ENCODE measurements around the gene DRD3.

The DRD3 gene

GRCh38 chr3:114143817-114144216 is 35.0 kb downstream of the DRD3 start:
- TF ChIP-seq CTCF (IDR thresholded peaks at IDR 0.05) (no peak), ZFX (IDR thresholded peaks at IDR 0.05; ENCODE audit: borderline replicate concordance) (no peak)

GRCh38 chr3:114139836-114140235 is 39.0 kb downstream of the DRD3 start:
- H3K27ac ChIP-seq, result no peak overlapping the region

More at GRCh38 chr3:114143817-114144216, 35.0 kb downstream of the DRD3 start:
- H3K27ac ChIP-seq, result no peak overlapping the region

GRCh38 chr3:114133947-114134346 is 44.9 kb downstream of the DRD3 start:
- H3K27ac ChIP-seq, result no peak overlapping the region
- TF ChIP-seq ZFX (IDR thresholded peaks at IDR 0.05; ENCODE audit: borderline replicate concordance) (no peak), CTCF (IDR thresholded peaks at IDR 0.05) (no peak)

More at GRCh38 chr3:114139836-114140235, 39.0 kb downstream of the DRD3 start:
- TF ChIP-seq CTCF (IDR thresholded peaks at IDR 0.05) (no peak), ZFX (IDR thresholded peaks at IDR 0.05; ENCODE audit: borderline replicate concordance) (no peak)

- H3K27ac ChIP-seq, result no peak overlapping the region
- TF ChIP-seq CTCF (IDR thresholded peaks at IDR 0.05), result no peak
- no peak for TF ChIP-seq ZFX (IDR thresholded peaks at IDR 0.05; ENCODE audit: borderline replicate concordance)
Observed at GRCh38 chr3:114132500-114132899, 46.4 kb downstream of the DRD3 start.

GRCh38 chr3:114128826-114129225 is 50.0 kb downstream of the DRD3 start:
- TF ChIP-seq ZFX (IDR thresholded peaks at IDR 0.05; ENCODE audit: borderline replicate concordance), result no peak
- no peak for TF ChIP-seq CTCF (IDR thresholded peaks at IDR 0.05)
- no peak overlapping the region for H3K27ac ChIP-seq

- TF ChIP-seq ZFX (IDR thresholded peaks at IDR 0.05; ENCODE audit: borderline replicate concordance) (no peak), CTCF (IDR thresholded peaks at IDR 0.05) (no peak)
- no peak overlapping the region for H3K27ac ChIP-seq
Observed at GRCh38 chr3:114128231-114128630, 50.6 kb downstream of the DRD3 start.

GRCh38 chr3:114127517-114127916 is 51.3 kb downstream of the DRD3 start:
- no peak for TF ChIP-seq CTCF (IDR thresholded peaks at IDR 0.05)
- no peak for TF ChIP-seq ZFX (IDR thresholded peaks at IDR 0.05; ENCODE audit: borderline replicate concordance)
- no peak overlapping the region for H3K27ac ChIP-seq
